NCI-H1092 treated with DMSO at 0.1 percent for 48 hours (cell line): Measurements from ENCODE around the gene PANK4.
"Not testable (repeated sequence)": the region's sequence is repeated elsewhere in the genome, so short reads cannot be mapped to it uniquely, and the experiment has no call there.

ENCODE experiments used
- DNase-seq: peaks from one replicate; lab custom pipeline; 2025; lab: John Stamatoyannopoulos, UW

The PANK4 gene

DNA sequence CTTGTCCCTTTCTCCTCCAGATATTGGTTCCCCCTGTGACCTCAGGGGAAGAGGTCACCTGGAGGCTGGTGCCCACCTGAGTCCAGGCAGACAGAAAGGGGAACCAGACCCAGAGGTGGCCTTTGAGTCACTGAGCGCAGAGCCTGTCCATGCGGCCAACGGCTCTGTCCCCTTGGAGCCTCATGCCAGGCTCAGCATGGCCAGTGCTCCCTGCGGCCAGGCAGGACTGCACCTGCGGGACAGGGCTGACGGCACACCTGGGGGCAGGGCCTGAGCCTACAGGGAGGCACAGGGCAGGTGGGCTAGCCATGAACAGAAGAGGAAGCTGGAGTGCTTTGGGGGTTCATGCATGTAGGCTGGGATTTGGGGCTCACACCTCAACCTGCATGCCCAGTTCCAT, 32.5 kb upstream of the PANK4 start:
- no peak for DNase-seq

DNA sequence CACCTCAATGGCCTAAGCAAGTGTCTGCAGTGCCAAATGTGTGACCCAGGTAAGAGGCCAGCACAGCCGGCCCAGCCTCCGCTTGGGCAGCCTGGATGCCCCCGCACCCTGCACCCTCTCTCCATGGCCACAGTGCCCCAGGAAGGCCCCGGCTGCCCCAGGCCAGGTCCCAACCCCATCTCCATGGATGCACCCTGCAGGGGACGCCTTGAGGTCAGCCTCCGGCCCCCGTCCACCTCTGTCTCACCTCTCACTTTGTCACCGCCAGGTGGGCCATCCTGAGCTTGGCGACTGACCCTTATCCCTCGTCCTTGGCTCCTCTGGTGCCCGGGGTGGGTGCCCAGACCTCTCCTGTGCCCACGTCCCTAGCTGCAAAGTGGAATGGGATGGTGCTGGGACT, 32.0 kb upstream of the PANK4 start:
- DNase-seq = no peak

DNA sequence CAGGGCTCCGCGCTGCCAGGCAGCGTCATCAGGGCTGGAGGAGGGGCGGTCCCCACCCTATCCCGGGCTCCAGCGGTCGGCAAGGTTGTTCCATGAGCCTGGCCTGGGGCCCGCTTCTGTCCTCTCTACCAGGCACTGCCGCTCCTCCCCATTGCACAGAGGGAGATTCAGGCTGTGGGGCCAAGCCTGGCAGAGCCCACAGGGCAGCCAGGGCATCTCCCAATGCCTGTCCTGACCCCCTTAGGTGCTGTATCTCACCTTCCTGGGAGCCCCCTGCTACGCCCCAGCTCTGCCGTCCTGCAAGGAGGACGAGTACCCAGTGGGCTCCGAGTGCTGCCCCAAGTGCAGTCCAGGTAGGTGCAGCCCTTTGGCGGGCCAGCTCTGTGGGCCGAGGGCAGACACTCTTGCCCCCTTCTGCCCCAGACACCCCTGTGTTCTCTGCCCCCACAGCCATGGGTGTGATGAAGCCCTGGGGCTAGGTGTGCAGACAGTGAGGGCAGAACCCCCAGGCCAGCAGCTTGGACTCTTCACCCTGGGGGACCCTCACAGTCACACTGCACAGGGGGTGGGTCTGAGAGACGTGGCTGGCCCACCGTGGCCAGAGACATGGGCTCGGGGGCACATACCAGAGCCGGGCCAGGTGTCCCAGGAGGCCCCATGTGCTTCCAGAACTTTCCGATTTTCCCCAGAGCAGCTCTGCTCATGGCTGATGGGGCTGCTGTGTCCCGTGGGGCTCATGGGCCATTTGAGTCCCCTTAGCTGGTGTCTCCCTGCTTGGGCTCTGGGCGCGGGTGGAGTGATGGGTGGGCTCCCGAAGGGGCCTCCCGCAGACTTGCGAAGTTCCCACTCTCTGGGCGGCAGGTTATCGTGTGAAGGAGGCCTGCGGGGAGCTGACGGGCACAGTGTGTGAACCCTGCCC, 31.3 kb upstream of the PANK4 start:
- DNase-seq = no peak

DNA sequence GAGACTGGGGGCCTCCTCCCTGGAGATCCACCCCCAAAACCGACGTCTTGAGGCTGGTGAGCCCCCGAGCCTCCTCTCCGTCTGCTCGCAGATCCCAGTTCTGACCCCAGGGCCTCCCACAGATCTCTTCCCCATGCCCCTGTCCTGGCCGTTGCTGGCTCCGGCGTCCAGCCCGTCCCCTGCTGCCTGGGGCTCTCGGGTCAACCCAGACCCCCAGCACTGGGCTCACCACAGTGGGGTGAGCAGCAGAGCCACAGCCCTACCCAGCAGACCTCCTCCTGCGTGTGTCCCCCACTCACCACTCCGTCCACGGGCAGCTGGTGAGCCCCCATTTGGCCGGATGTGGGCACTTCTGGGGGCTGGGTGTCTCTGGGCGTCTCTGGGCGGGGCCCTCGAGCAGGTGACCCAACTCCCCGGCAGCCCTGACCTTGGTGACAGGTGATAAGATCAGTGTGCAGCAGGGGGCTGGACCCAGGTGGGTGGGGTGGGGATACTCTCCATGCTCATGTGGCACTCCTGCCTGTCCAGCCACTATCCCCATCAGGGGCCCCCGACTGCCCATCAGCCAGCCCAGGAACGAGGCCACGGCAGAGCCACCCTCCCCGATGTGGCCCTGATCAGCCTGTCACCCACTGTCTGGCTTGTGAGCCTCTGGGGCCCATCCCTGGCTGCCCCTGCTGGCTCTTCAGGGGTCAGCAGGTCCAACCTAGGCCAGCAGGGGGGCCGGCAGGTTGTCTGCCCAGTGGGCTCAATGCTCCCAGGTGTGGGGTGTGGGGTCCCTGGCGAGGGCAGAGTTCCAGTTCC, 30.5 kb upstream of the PANK4 start:
- DNase-seq = no peak

DNA sequence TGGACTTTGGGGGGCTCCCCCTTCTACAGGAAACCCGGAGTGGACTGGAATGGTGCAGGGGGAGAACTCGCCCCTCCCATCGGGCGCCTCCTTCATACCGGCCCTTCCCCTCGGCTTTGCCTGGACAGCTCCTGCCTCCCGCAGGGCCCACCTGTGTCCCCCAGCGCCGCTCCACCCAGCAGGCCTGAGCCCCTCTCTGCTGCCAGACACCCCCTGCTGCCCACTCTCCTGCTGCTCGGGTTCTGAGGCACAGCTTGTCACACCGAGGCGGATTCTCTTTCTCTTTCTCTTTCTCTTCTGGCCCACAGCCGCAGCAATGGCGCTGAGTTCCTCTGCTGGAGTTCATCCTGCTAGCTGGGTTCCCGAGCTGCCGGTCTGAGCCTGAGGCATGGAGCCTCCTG, 29.9 kb upstream of the PANK4 start, which contains the start of gene TNFRSF14:
Gene TNFRSF14, plus strand, starts transcription at position 95 of the 401 bp plus-strand sequence. Its CDS starts 294 bp downstream, at position 389.
- DNase-seq = no peak

DNA sequence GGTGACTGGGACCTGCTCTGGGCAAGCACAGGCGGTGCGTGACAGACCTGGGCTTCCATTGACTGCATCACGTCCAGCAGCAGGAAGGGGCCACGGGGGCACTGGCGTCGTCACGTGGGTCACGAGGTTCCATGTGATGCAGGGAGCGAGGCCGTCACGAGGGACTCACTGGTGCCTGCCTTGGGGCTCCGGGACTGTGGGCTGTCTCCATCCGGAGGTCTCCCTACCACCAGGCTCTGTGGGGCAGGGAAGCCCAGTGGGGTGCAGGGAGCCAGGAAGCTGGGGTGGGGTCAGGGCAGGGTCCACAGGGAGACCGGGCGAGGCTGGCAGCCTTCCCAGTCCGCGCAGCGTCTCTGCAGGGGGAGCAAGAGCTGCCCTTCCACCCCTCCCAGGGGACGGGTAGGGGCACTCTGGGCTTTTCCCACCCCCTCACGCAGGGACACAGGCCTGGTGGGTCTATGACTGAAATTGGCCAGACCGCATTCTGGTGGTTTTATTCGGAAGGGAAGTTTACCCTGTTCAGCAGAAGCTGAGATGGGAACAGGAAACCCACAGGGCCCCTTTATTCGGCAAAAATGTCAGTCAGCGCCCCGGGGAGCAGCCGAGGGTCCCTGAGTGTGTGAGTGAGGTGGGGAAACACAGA, 29.4 kb upstream of the PANK4 start:
- DNase-seq = no peak

DNA sequence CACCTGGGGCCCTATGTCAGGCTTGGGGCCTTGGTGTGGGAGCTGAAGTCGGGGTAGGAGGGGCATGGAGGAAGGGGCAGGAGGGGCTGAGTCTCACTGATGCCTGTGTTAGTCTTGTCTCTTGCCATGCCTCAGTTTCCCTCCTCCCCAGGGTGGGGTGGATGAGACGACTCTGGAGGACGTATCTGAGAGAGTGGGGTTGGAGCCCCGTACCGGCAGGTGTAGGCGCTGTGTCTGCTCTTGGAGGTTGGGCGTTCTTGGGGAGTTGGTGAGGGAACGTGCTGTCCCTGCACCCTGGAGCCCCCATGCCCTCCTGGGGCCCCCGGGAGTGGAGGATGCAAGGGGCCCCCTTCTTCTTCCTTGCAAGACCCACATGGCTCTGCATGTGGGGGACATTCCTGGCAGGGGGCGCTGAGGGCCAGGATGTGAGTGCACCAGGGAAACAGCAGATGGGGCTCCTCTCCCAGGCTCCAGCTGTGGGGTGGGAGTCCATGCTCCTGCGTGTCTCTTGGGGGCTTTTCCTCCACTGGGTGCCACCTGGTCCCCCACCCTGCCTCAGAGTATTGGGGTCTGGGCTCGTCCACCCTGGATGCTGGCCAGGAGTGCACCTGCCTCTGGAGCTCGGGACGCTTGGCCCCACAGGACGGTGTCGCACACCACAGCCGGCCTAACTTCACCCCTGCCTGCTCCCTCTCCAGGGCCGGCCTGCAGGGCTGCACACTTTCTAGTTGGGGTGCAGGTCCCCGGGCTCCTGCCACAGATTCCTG, 28.4 kb upstream of the PANK4 start:
- no peak for DNase-seq

DNA sequence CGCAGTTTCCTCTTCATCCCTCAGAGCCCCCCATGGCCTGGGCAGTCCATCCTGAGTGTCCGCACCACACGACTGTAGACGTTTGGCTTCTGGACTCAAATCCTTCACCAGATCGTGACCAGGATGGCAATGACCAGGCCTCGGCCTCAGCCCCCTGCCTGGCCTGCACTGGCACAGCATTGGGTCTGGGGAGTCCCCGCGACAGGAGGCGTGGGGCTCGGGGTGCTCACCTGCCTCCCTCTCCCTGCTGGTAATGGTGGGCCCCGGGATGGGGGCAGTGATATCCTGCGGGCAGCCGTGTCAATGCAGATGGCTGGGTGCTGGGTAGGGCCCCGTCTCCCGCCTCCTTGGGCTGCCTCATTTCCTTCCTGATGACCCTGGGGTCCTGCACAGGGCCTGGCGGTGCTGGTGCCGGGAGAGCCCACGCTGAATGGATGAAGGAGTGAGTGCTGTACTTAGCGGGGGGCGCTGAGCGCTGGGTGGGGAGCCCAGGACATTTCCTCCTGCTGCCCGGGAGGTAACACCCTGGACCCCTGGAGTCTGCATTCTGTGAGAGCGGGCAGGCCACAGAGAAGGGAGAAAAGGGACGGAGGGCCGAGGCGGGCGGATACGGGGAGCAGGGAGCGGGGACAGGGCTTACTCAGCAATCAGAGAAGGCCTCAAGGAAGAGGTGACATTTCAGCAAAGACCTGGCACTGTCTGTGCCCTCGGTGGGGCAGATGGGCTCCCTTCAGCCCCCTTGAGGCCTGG, 27.6 kb upstream of the PANK4 start:
- DNase-seq = no peak

DNA sequence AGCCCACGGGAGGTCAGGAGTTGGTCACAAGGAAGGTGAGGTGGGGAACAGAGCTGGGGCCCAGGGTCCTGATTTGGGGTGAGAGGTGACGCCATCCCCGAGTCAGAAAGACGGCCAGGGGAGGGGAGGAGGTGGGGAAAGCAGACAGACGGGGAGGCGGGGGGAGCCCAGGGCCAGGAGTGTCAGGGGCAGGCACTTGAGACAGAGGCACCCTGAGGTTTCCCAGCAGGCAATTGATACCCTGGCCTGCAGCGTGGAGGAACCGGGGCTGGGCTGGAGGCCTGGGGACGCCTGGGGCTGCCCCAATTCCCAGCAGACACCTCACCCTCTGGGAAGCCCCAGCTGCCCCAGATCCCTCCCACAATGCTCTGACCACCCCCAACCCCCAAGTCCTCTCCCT, 26.7 kb upstream of the PANK4 start:
- DNase-seq = not testable (repeated sequence)

DNA sequence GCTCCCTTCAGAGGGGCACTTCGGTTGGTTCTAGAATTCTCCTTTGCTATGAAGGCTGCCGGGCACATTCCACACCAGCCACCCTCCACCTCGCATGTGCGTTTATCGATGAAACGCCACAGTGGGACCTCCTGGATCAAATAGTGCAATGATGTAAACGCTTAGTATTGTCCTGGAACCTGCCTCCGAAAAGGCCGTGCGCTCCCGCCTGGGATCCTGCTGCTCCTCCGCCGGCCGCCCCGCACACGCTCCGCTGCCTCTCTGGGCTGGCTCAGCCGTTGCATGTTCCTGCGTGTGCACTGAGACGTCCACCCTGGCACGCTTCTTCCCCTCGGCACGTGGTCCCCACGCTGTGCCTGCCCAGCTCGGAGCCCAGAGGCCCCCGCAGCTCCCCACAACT, 25.8 kb upstream of the PANK4 start:
- no peak for DNase-seq

DNA sequence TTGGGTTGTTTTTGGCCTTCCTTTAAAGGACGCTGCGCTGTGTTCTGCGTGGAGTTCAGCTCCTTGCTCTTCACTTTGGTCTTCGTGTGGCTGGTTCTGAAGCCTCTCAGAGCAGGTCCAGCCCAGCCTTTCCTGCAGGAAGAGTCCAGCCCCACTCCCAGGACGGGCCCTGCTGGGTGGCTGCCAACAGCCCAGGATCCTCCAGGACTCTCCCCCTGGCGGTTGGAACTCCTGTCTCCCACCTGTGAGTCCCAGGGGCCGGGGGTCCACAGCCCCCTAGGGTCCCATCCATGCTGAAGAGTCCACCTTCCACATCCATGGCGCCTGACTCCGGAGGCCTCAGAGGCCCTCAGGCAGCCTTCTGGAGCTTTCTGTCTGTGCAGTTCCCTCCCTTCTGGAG, 25.1 kb upstream of the PANK4 start:
- DNase-seq = not testable (repeated sequence)

DNA sequence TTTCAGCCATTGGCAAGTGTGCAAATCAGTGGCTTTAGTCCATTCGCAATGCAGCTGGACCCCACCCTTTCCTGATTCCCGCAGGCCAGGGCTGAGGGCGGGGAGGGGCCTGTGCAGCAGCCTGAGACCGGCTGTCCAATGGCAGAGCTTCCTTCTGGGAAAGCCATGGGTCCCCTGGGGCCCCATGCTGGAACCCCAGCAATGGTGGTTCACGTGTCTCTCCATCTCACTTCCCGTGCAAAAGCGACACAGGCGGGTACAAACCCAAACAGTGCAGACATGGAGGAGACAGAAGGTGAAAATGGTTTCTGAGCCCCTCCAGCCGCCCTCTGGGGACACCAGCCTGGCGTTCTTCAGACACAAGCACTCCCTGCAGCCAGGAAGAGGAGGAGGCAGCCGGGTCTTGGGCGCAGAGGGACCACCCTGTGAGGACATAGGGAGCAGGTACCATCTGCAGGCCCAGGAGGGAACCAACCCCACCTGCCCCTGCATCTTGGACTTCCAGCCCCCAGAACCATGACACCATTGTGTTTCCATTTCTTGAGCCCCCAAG, 24.0 kb upstream of the PANK4 start:
- DNase-seq = not testable (repeated sequence)

DNA sequence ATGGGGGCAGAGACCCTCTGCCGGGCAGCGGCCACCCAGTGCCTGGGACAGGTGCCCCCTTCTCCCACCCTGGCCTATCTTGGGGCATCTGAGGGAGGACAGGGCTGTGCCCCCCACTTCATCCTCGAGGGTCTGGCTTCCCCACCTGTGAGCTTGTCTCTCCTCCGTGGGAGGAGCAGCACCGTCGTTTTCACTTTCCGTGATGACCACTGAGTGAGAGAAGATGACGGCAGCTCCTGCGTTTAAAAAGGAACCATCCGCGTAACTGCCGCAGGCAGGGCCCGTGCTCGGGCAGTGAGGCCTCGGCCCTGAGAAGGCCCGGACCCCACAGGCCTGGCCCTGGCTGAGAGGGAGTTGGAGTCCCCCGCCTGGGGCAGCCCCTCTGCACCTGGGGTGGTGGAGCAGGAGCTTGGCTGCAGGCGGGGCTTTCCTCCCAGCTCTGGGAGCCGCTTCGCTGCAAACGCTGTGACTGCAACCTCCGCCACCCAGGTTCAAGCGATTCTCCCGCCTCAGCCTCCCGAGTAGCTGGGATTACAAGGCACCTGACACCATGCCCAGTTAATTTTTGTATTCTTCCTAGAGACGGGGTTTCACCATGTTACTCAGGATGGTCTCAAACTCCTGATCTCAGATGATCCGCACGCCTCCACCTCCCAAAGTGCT, 23.1 kb upstream of the PANK4 start:
- DNase-seq = not testable (repeated sequence)

DNA sequence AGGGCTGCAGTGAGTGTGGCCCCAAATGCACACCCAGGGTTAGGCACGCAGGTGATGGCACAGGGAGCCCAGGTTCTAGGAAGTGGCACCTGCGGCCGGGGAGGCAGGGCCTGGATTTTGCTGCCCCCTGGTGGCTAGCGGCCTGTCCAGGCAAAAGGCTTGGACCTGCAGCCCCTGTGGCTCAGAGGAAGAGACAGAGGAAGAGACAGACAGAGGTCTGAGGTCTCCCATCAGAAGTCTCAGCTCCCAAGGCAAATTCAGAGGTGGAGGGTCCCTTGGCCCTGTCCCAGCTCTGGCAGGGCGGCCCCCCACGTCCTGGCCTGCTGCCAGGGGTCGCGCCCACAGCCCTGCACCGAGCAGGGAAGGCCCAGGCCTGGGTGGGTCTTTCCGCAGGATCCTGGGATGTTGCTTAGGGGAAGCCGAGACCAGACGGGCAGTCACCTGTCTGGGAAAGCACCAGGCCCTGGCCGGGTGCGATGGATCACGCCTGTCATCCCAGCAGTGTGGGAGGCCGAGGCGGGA, 21.7 kb upstream of the PANK4 start:
- DNase-seq = peak; percentile 24

DNA sequence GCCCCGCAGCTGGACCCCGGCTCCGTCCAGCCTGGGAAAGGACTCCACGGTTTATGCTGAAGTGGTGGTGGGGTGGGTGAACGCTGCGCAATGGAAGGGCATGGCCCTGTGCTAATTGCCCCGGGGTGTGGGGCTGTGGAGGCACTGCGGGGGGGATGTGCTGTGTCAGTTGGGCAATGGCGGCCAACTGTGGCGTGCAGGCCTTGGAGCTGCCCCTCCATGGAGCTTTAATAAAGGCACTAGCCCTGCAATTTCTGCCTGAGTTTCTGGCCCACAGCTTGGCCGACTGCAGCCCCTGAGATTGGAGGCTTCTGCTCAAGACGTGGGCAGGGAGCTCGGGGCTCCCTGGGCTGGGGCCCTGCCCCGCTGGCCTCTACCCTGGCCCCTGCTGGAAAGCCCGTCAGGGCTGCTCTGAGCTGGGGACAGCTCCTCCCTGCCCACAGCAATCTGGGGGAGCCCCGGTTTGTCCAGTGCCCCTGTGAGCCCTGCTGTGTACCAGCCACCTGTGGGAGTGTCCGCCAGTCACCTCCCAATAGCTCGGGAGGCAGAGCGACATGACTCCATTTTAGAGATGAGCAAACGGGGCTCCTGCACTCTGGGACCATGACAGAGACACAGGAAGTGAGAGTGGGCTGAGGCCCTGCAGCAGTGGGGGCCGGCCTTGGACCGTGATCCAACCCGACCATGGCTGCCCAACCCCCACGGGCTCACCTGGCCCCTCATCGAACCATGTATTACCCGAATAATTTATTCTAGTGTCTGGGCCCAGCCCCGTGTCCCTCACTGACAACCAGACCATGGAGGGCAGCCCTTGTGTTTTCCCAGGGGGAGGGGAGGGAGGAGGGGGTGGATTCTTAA, 21.0 kb upstream of the PANK4 start:
- DNase-seq = no peak

DNA sequence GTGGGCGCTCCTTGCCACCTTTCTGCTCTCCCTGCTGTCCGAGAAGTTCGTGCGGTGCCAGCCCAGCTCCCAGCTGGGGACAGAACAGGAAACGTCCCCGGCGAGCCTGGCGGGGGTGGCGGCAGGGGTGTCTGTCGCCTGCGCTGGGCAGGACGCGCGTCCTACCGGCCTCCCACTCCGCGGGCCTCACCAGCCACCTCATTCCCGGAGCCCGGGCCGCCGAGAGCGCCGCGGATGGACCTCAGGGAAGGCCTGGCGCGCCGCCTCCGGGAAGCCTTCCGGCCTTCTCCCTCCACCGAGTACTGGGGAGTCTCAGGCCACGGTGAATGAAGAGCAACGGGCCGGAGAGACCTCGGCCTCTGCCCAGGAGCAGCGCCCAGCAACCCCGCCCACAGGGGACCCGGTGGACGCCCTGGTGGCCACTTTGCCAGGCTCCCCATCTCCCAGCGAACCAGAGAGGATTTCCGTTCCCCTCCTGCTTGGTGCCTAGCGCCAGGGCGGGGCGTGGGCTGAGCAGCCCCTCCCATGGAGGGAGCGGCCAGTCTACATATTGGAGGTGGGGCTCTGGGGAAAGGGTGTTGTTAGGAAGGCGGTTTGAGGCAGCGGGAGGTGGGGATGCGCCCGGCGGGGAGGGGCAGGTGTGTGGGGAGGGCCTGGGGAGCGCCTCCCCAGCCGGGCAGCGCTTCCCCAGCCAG, 20.3 kb upstream of the PANK4 start:
- no peak for DNase-seq

DNA sequence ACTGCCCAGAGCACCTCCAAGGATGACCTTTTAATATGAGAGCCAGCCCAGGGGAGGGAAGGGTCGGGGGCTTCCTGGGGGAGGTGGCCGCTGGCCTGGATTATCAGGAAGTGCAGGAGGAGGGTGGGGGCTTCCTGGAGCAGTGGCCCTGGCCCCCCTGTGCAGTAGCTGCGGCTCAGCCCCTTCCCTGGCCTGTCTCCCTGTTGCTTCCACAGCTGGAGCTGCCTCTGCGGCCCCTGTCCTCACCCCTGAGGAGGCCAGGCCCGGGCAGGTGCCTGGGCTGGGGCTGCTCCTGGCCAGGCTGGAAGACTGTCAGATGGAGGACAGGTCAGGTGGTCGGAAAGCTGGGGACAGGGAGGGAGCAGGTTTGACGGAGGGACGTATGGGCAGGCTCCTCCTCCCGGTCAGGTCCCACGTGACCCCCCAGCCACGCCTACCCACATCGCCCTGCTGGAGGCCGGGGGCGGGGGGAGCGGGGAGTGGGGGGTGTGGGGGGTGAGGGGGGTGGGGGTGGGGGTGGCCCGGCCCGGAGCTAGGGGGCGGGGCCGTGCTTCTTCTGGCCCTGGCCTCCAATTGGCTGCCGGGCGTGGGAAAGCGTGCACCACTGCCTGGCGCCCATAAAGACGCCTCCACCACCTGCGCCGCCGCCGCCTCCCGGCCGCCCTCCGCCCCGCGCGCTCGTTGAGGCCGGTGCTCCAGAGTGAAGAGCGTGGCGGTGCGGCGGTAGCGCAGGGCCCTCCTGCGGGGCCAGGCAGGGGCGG, 19.5 kb upstream of the PANK4 start:
- no peak for DNase-seq
